Astrocyte (in vitro differentiated cells and primary cell): ENCODE results near the gene SLC35F4. TPM values are rescaled to one million over a fixed set of nuclear protein-coding genes. Genes with fewer than 3 reads are reported as not detected.
A peak's percentile ranks its signal among the peaks of the same experiment; 100 is the strongest.

Experiments used
- DNase-seq: peaks from one replicate; pipeline ENCODE4 v3.0.0-alpha.2; 2010; ENCODE audit warnings: low read depth
- FAIRE-seq: peaks from 2 replicates; lab custom pipeline; 2011; peaks lifted over from hg19 to GRCh38; lab: Jason Lieb, UNC
- H2AFZ ChIP-seq: 2 replicates; pipeline ENCODE4 v1.6.0; 2012; ENCODE audit warnings: low read depth, low read length, inconsistent platforms
- H3K27ac ChIP-seq: 2 replicates; pipeline ENCODE4 v1.5.1; 2011; ENCODE audit warnings: low read depth, low read length, inconsistent platforms
- H3K27me3 ChIP-seq: 2 replicates; pipeline ENCODE4 v1.6.0; 2011; ENCODE audit warnings: low read length, inconsistent platforms; ENCODE audit not compliant: insufficient read depth
- H3K36me3 ChIP-seq: 2 replicates; pipeline ENCODE4 v1.5.1; 2011; ENCODE audit warnings: low read length, inconsistent platforms; ENCODE audit not compliant: insufficient read depth
- H3K4me1 ChIP-seq: 2 replicates; pipeline ENCODE4 v1.5.1; 2011; ENCODE audit warnings: low read length, inconsistent platforms; ENCODE audit not compliant: insufficient read depth
- H3K4me2 ChIP-seq: 2 replicates; pipeline ENCODE4 v1.6.0; 2012; ENCODE audit warnings: low read length, inconsistent platforms
- H3K4me3 ChIP-seq: 2 replicates; pipeline ENCODE4 v1.5.1; 2011; ENCODE audit warnings: low read depth, mild to moderate bottlenecking, low read length, inconsistent platforms; ENCODE audit not compliant: insufficient read depth
- H3K79me2 ChIP-seq: 2 replicates; pipeline ENCODE4 v1.6.0; 2012; ENCODE audit warnings: mild to moderate bottlenecking, low read length, inconsistent platforms; ENCODE audit not compliant: insufficient read depth
- H3K9ac ChIP-seq: 2 replicates; pipeline ENCODE4 v1.6.0; 2012; ENCODE audit warnings: mild to moderate bottlenecking, low read length, inconsistent platforms
- H3K9me3 ChIP-seq: 2 replicates; pipeline ENCODE4 v1.5.1; 2012; ENCODE audit warnings: low read depth, mild to moderate bottlenecking, low read length, inconsistent platforms; ENCODE audit not compliant: insufficient read depth
- H4K20me1 ChIP-seq: 2 replicates; pipeline ENCODE4 v1.6.0; 2012; ENCODE audit warnings: low read length, inconsistent platforms; ENCODE audit not compliant: insufficient read depth
- H3K27ac Mint-ChIP-seq: one replicate; pipeline ENCODE4 v1.8.0; 2021; ENCODE audit warnings: mild to moderate bottlenecking, mixed read lengths; ENCODE audit not compliant: unreplicated experiment
- H3K27me3 Mint-ChIP-seq: one replicate; pipeline ENCODE4 v1.8.0; 2021; ENCODE audit warnings: low read depth, mixed read lengths; ENCODE audit not compliant: unreplicated experiment
- H3K36me3 Mint-ChIP-seq: one replicate; pipeline ENCODE4 v1.8.0; 2021; ENCODE audit warnings: low read depth, mixed read lengths; ENCODE audit not compliant: unreplicated experiment
- H3K4me1 Mint-ChIP-seq: one replicate; pipeline ENCODE4 v1.8.0; 2021; ENCODE audit warnings: low read depth, mixed read lengths; ENCODE audit not compliant: unreplicated experiment
- H3K4me3 Mint-ChIP-seq: one replicate; pipeline ENCODE4 v1.8.0; 2021; ENCODE audit warnings: mild to moderate bottlenecking, moderate library complexity, mixed read lengths; ENCODE audit not compliant: unreplicated experiment
- H3K9me3 Mint-ChIP-seq: one replicate; pipeline ENCODE4 v1.8.0; 2021; ENCODE audit warnings: mild to moderate bottlenecking, mixed read lengths; ENCODE audit not compliant: unreplicated experiment
- EZH2 ChIP-seq: IDR thresholded peaks from 2 replicates; pipeline ENCODE4 v1.6.1; 2012; ENCODE audit warnings: mild to moderate bottlenecking, low read length, inconsistent platforms; ENCODE audit not compliant: insufficient read depth
- total RNA-seq: library from RNA; stranded (reverse); gene quantifications from 2 replicates; pipeline ENCODE4 v1.2.1, GENCODE V29; 2021
- TF ChIP-seq, protein P1 (sequence below): IDR thresholded peaks from 2 replicates; pipeline ENCODE4 v1.5.1; 2011; ENCODE audit warnings: low read depth, mild to moderate bottlenecking, inconsistent platforms, low read length, moderate library complexity; ENCODE audit not compliant: insufficient read depth

SLC35F4 gene
- total RNA-seq, 1 donor from 2014 or later, result not detected

DNA sequence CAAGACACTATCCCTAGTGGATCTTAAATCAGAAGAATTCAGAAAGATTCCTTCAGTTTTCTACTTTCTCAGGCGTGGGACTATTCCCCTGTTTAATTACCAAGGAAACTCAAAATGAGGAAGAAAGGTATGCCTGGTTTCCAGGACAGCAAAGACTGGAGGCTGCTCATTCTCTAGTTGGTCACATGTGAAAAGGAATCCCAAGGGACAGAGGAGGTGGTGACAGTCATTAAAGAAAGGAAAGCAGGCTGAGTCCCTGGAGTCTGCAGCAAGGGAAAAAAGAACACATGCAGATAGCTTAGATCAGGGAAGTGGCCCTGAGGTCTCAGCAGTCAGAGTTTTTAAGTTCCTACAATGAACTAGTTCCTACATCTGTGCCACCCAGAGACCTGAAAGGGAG, 206.8 kb downstream of the SLC35F4 start:
- H3K4me1 ChIP-seq, result no peaks in the 10 kb centered on the region
- no peak for DNase-seq
- no peaks in the 10 kb centered on the region for H3K79me2 ChIP-seq
- peaks cover 7% of the 10 kb centered on the region for H3K27me3 Mint-ChIP-seq
- no peak overlapping the region for H3K27ac ChIP-seq
- H3K36me3 Mint-ChIP-seq, result no peaks in the 10 kb centered on the region
- no peak overlapping the region for H3K4me3 ChIP-seq
- H2AFZ ChIP-seq, result no peak overlapping the region
- TF ChIP-seq EZH2, result no peak
- TF ChIP-seq, protein P1, sequence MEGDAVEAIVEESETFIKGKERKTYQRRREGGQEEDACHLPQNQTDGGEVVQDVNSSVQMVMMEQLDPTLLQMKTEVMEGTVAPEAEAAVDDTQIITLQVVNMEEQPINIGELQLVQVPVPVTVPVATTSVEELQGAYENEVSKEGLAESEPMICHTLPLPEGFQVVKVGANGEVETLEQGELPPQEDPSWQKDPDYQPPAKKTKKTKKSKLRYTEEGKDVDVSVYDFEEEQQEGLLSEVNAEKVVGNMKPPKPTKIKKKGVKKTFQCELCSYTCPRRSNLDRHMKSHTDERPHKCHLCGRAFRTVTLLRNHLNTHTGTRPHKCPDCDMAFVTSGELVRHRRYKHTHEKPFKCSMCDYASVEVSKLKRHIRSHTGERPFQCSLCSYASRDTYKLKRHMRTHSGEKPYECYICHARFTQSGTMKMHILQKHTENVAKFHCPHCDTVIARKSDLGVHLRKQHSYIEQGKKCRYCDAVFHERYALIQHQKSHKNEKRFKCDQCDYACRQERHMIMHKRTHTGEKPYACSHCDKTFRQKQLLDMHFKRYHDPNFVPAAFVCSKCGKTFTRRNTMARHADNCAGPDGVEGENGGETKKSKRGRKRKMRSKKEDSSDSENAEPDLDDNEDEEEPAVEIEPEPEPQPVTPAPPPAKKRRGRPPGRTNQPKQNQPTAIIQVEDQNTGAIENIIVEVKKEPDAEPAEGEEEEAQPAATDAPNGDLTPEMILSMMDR, result no peak
- no peak overlapping the region for H3K4me2 ChIP-seq
- H3K27me3 ChIP-seq, result no peaks in the 10 kb centered on the region
- H3K27ac Mint-ChIP-seq, result no peak overlapping the region
- peaks cover 2% of the 10 kb centered on the region for H3K9me3 Mint-ChIP-seq
- H3K36me3 ChIP-seq, result no peaks in the 10 kb centered on the region
- peaks cover 3% of the 10 kb centered on the region for H3K9me3 ChIP-seq
- no peaks in the 10 kb centered on the region for H4K20me1 ChIP-seq
- H3K9ac ChIP-seq, result no peak overlapping the region
- peaks cover 9% of the 10 kb centered on the region for H3K4me1 Mint-ChIP-seq
- no peak for FAIRE-seq
- H3K4me3 Mint-ChIP-seq, result no peak overlapping the region

DNA sequence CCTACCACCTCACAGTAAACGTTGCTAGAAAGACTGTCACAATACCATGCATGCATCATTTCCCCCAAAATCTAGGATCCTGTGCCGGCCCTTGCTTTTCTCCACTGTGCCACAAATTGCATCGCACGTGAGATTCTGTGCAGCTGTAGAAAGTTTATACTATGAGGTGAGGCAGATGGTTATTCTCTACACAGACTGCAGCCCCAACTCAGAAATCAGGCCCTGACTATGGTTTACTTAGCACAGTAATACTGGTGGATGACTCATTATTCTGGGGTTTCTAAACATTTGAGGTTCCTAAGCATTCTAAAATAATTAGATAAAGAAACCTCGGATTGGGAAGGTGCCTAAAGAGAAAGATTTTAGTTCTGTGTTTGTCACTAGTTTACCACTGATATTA, 208.4 kb downstream of the SLC35F4 start:
- Mint-ChIP-seq H3K4me3 (no peak overlapping the region), H3K27me3 (peaks cover 13% of the 10 kb centered on the region), H3K4me1 (peaks cover 9% of the 10 kb centered on the region), H3K36me3 (no peaks in the 10 kb centered on the region), H3K27ac (no peak overlapping the region), H3K9me3 (no peaks in the 10 kb centered on the region)
- TF ChIP-seq EZH2, result no peak
- TF ChIP-seq, protein P1, result no peak
- FAIRE-seq (no peak), DNase-seq (peak; percentile 46)
- H3K4me2 ChIP-seq, result no peak overlapping the region
- H3K27ac ChIP-seq, result no peak overlapping the region
- H4K20me1 ChIP-seq, result no peaks in the 10 kb centered on the region
- H3K36me3 ChIP-seq, result no peaks in the 10 kb centered on the region
- H3K79me2 ChIP-seq, result no peaks in the 10 kb centered on the region
- no peak overlapping the region for H2AFZ ChIP-seq
- no peaks in the 10 kb centered on the region for H3K9me3 ChIP-seq
- no peak overlapping the region for H3K9ac ChIP-seq
- no peaks in the 10 kb centered on the region for H3K27me3 ChIP-seq
- H3K4me3 ChIP-seq, result no peak overlapping the region
- H3K4me1 ChIP-seq, result no peaks in the 10 kb centered on the region

DNA sequence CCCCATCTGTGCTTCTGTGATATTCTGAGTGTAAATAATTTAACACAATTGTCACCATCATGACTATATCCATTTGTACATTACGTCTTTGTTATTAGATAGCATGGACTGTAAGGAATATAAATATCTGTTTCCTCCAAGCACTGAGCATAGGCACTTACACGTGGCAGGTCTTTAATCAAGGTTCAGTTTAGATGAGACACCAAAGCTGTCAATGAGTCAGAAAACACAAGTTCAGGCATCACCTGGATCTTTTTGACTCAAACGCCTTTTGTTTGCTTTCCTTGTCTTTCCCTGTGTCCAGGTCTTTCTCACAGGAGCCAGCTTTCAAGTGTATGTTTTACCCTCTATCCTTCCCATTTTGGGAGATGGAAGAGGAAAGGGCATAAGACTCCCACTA, 209.0 kb downstream of the SLC35F4 start:
- FAIRE-seq, result no peak
- TF ChIP-seq EZH2, result no peak
- TF ChIP-seq, protein P1, result no peak

More for the DNA sequence above, 209.0 kb downstream of the SLC35F4 start:
- H3K36me3 ChIP-seq, result no peaks in the 10 kb centered on the region
- no peaks in the 10 kb centered on the region for H3K79me2 ChIP-seq
- H3K9me3 Mint-ChIP-seq, result no peaks in the 10 kb centered on the region
- H3K4me3 ChIP-seq, result no peak overlapping the region
- no peak overlapping the region for H3K27ac Mint-ChIP-seq
- no peaks in the 10 kb centered on the region for H3K36me3 Mint-ChIP-seq
- no peaks in the 10 kb centered on the region for H3K4me1 ChIP-seq
- H3K27ac ChIP-seq, result no peak overlapping the region
- no peak overlapping the region for H3K4me3 Mint-ChIP-seq
- no peaks in the 10 kb centered on the region for H3K9me3 ChIP-seq
- peaks cover 9% of the 10 kb centered on the region for H3K4me1 Mint-ChIP-seq
- H3K27me3 Mint-ChIP-seq, result peaks cover 13% of the 10 kb centered on the region
- H3K27me3 ChIP-seq, result no peaks in the 10 kb centered on the region
- no peaks in the 10 kb centered on the region for H4K20me1 ChIP-seq
- no peak overlapping the region for H2AFZ ChIP-seq
- DNase-seq, result no peak
- no peak overlapping the region for H3K9ac ChIP-seq
- no peak overlapping the region for H3K4me2 ChIP-seq
